Hepatocyte (in vitro differentiated cells): ENCODE data around the gene BOLA1.
"Not testable (repeated sequence)": the region's sequence is repeated elsewhere in the genome, so short reads cannot be mapped to it uniquely, and the experiment has no call there.

Experiments
- CTCF ChIP-seq: fragments of 200-600 bp; sonication (generic); IDR thresholded peaks from 2 replicates; pipeline ENCODE4 v1.5.1; 2016; ENCODE audit warnings: antibody characterized with exemption, mild to moderate bottlenecking; ENCODE audit not compliant: poor library complexity
- EZH2 ChIP-seq: fragments of 200-600 bp; sonication (generic); IDR thresholded peaks from 2 replicates; pipeline ENCODE4 v1.6.1; 2016; ENCODE audit warnings: antibody characterized with exemption, mild to moderate bottlenecking, borderline replicate concordance

- TF ChIP-seq EZH2, CTCF: not testable (repeated sequence)
Observed at GRCh38 chr1:149938668-149939003, 39.3 kb downstream of the BOLA1 start.
